Activated CD4-positive, alpha-beta memory T cell treated with anti-CD3 and anti-CD28 coated beads, Interleukin-2, amount 10 ng/mL, durations not matched to agents 7 days and 5 days (primary cell): ENCODE results near the gene DALRD3. TPM values are rescaled to one million over a fixed set of nuclear protein-coding genes. Genes with fewer than 3 reads are reported as not detected.
A peak's percentile ranks its signal among the peaks of the same experiment; 100 is the strongest.

Source experiments
- CTCF ChIA-PET: fragments of 350-600 bp; sonication (Branson Sonifier 250); formaldehyde crosslinking; loops from one replicate; lab custom pipeline; 2021; ENCODE audit warnings: antibody characterized with exemption, inconsistent platforms; lab: Charles Lee
- POLR2A ChIA-PET: fragments of 350-600 bp; sonication (Branson Sonifier 250); formaldehyde crosslinking; loops from one replicate; lab custom pipeline; 2021; ENCODE audit warnings: antibody characterized with exemption; lab: Charles Lee
- DNase-seq: peaks from one replicate; pipeline ENCODE4 v3.0.0-alpha.2; 2020
- H3K27ac Mint-ChIP-seq: one replicate; pipeline ENCODE4 v1.8.0; 2021; ENCODE audit warnings: mild to moderate bottlenecking, mixed read lengths
- H3K27me3 Mint-ChIP-seq: one replicate; pipeline ENCODE4 v1.8.0; 2021; ENCODE audit warnings: mixed read lengths
- H3K36me3 Mint-ChIP-seq: one replicate; pipeline ENCODE4 v1.8.0; 2021; ENCODE audit warnings: low read depth, mixed read lengths
- H3K4me1 Mint-ChIP-seq: one replicate; pipeline ENCODE4 v1.8.0; 2021; ENCODE audit warnings: mixed read lengths
- H3K4me3 Mint-ChIP-seq: one replicate; pipeline ENCODE4 v1.8.0; 2021; ENCODE audit warnings: mild to moderate bottlenecking, mixed read lengths
- H3K9me3 Mint-ChIP-seq: one replicate; pipeline ENCODE4 v1.8.0; 2021; ENCODE audit warnings: mixed read lengths
- total RNA-seq, 2 experiments: library from RNA; stranded (reverse); gene quantifications; one replicate each; pipeline ENCODE4 v1.2.3, GENCODE V29; 2021

Gene DALRD3
- total RNA-seq, 2 experiments from 2014 or later, result 21.6 to 24.5 TPM

GRCh38 chr3:49020330-49021212 lies 2.2 kb upstream of the DALRD3 start:
- Mint-ChIP-seq H3K4me3 (peak overlapping the region; percentile 98), H3K27ac (peak overlapping the region; percentile 98), H3K36me3 (peaks cover 44% of the 10 kb centered on the region), H3K27me3 (no peaks in the 10 kb centered on the region), H3K9me3 (no peaks in the 10 kb centered on the region), H3K4me1 (peaks cover 59% of the 10 kb centered on the region)
- peak; percentile 57 for DNase-seq
- POLR2A ChIA-PET, result interaction anchor here (0.6 to 15.9 kb wide), 31 partner anchors 8 to 584 kb away, joined by 3 to 309 read pairs (median 7); partner anchors contain the start of genes ARIH2, CELSR3, IMPDH2 and IP6K2
- CTCF ChIA-PET, result interaction anchor here (0.6 to 9.4 kb wide), 10 partner anchors 7 to 334 kb away, joined by 3 to 117 read pairs (median 6); partner anchors contain the start of genes IMPDH2, P4HTM, USP19 and WDR6

GRCh38 chr3:49019941-49020329 lies 1.6 kb upstream of the DALRD3 start:
- H3K27me3 Mint-ChIP-seq, result no peaks in the 10 kb centered on the region
- ChIA-PET POLR2A (interaction anchor here (1.0 to 15.9 kb wide), 18 partner anchors 8 to 396 kb away, joined by 3 to 309 read pairs (median 10); partner anchors contain the start of genes ARIH2, CELSR3, IMPDH2 and IP6K2), CTCF (interaction anchor here (0.6 to 9.4 kb wide), 5 partner anchors 9 to 334 kb away, joined by 3 to 117 read pairs (median 7); partner anchors contain the start of genes IMPDH2, P4HTM and WDR6)
- no peaks in the 10 kb centered on the region for H3K9me3 Mint-ChIP-seq
- H3K4me3 Mint-ChIP-seq, result peak overlapping the region; percentile 98
- peaks cover 56% of the 10 kb centered on the region for H3K4me1 Mint-ChIP-seq
- H3K36me3 Mint-ChIP-seq, result peaks cover 44% of the 10 kb centered on the region
- peak overlapping the region; percentile 98 for H3K27ac Mint-ChIP-seq
- no peak for DNase-seq

- ChIA-PET POLR2A (interaction anchor here (1.9 to 15.9 kb wide), 5 partner anchors 10 to 301 kb away, joined by 4 to 309 read pairs (median 99); partner anchors contain the start of genes IMPDH2, IP6K2, P4HTM and QRICH1), CTCF (interaction anchor here (1.0 to 9.4 kb wide), 5 partner anchors 11 to 75 kb away, joined by 3 to 117 read pairs (median 7); partner anchors contain the start of genes IMPDH2, P4HTM, QRICH1 and WDR6)
- no peak for DNase-seq
- H3K36me3 Mint-ChIP-seq, result peaks cover 38% of the 10 kb centered on the region
- peak overlapping the region; percentile 98 for H3K27ac Mint-ChIP-seq
- no peaks in the 10 kb centered on the region for H3K27me3 Mint-ChIP-seq
- no peaks in the 10 kb centered on the region for H3K9me3 Mint-ChIP-seq
- H3K4me1 Mint-ChIP-seq, result peaks cover 47% of the 10 kb centered on the region
- H3K4me3 Mint-ChIP-seq, result peak overlapping the region; percentile 98
Measured at GRCh38 chr3:49018707-49019006, 277 bp upstream of the DALRD3 start.

- no peaks in the 10 kb centered on the region for H3K27me3 Mint-ChIP-seq
- H3K4me3 Mint-ChIP-seq, result peak overlapping the region; percentile 98
- H3K36me3 Mint-ChIP-seq, result peaks cover 36% of the 10 kb centered on the region
- ChIA-PET CTCF (interaction anchor here (0.5 to 9.4 kb wide), 7 partner anchors 9 to 581 kb away, joined by 3 to 117 read pairs (median 6); partner anchors contain the start of genes IMPDH2, P4HTM, QRICH1 and WDR6), POLR2A (interaction anchor here (0.9 to 15.9 kb wide), 8 partner anchors 9 to 411 kb away, joined by 3 to 309 read pairs (median 8); partner anchors contain the start of genes IMPDH2, NICN1, P4HTM and PRKAR2A)
- DNase-seq, result no peak
- peak overlapping the region; percentile 62 for H3K27ac Mint-ChIP-seq
- peaks cover 40% of the 10 kb centered on the region for H3K4me1 Mint-ChIP-seq
- no peaks in the 10 kb centered on the region for H3K9me3 Mint-ChIP-seq
Measured at GRCh38 chr3:49017229-49017970, 980 bp downstream of the DALRD3 start.

GRCh38 chr3:49016414-49017228 lies 1.8 kb downstream of the DALRD3 start:
- Mint-ChIP-seq H3K9me3 (no peaks in the 10 kb centered on the region), H3K4me1 (peaks cover 43% of the 10 kb centered on the region), H3K4me3 (no peak overlapping the region), H3K36me3 (peaks cover 43% of the 10 kb centered on the region), H3K27me3 (no peaks in the 10 kb centered on the region), H3K27ac (peak overlapping the region; percentile 62)
- no peak for DNase-seq
- POLR2A ChIA-PET, result interaction anchor here (0.9 to 15.9 kb wide), 7 partner anchors 9 to 924 kb away, joined by 3 to 309 read pairs (median 12); partner anchors contain the start of genes IMPDH2, NICN1, P4HTM and QRICH1
- CTCF ChIA-PET, result interaction anchor here (1.1 to 9.4 kb wide), 6 partner anchors 9 to 580 kb away, joined by 3 to 117 read pairs (median 6); partner anchors contain the start of genes IMPDH2, P4HTM, QRICH1 and WDR6

GRCh38 chr3:49015765-49016164 lies 2.6 kb downstream of the DALRD3 start:
- POLR2A ChIA-PET, result interaction anchor here (5.9 to 15.9 kb wide), 3 partner anchors 9 to 27 kb away, joined by 55 to 309 read pairs (median 190); partner anchors contain the start of genes IMPDH2, P4HTM and WDR6
- CTCF ChIA-PET, result interaction anchor here (9.4 kb wide), 1 partner anchor 26 kb away, joined by 95 read pairs; the partner anchor contains the start of gene P4HTM
- DNase-seq, result no peak
- Mint-ChIP-seq H3K4me3 (no peak overlapping the region), H3K27ac (peak overlapping the region; percentile 19), H3K27me3 (no peaks in the 10 kb centered on the region), H3K4me1 (peaks cover 41% of the 10 kb centered on the region), H3K9me3 (no peaks in the 10 kb centered on the region), H3K36me3 (peaks cover 42% of the 10 kb centered on the region)

GRCh38 chr3:49015072-49015471 lies 3.3 kb downstream of the DALRD3 start:
- no peaks in the 10 kb centered on the region for H3K27me3 Mint-ChIP-seq
- H3K27ac Mint-ChIP-seq, result no peak overlapping the region
- no peaks in the 10 kb centered on the region for H3K9me3 Mint-ChIP-seq
- H3K36me3 Mint-ChIP-seq, result peaks cover 35% of the 10 kb centered on the region
- DNase-seq, result no peak
- H3K4me3 Mint-ChIP-seq, result no peak overlapping the region
- peaks cover 40% of the 10 kb centered on the region for H3K4me1 Mint-ChIP-seq
- ChIA-PET CTCF (interaction anchor here (1.6 to 9.4 kb wide), 3 partner anchors 25 to 27 kb away, joined by 8 to 95 read pairs (median 16); partner anchors contain the start of gene P4HTM), POLR2A (interaction anchor here (2.0 to 15.9 kb wide), 3 partner anchors 8 to 79 kb away, joined by 10 to 309 read pairs (median 190); partner anchors contain the start of genes P4HTM, QRICH1 and WDR6)

- POLR2A ChIA-PET, result interaction anchor here (2.0 to 15.9 kb wide), 3 partner anchors 7 to 80 kb away, joined by 10 to 190 read pairs (median 41); partner anchors contain the start of genes NDUFAF3, P4HTM and QRICH1
- peaks cover 38% of the 10 kb centered on the region for H3K36me3 Mint-ChIP-seq
- DNase-seq, result peak; percentile 59
Measured at GRCh38 chr3:49013738-49014660, 4.4 kb downstream of the DALRD3 start.

GRCh38 chr3:49013113-49013737 lies 5.2 kb downstream of the DALRD3 start:
- POLR2A ChIA-PET, result interaction anchor here (2.0 to 15.9 kb wide), 3 partner anchors 8 to 80 kb away, joined by 10 to 190 read pairs (median 41); partner anchors contain the start of genes NDUFAF3, P4HTM and QRICH1
- DNase-seq, result no peak
- no peaks in the 10 kb centered on the region for H3K9me3 Mint-ChIP-seq
- H3K4me1 Mint-ChIP-seq, result peaks cover 40% of the 10 kb centered on the region
- no peak overlapping the region for H3K27ac Mint-ChIP-seq
- no peaks in the 10 kb centered on the region for H3K27me3 Mint-ChIP-seq
- no peak overlapping the region for H3K4me3 Mint-ChIP-seq
- CTCF ChIA-PET, result interaction anchor here (1.1 to 2.4 kb wide), 5 partner anchors 8 to 25 kb away, joined by 3 to 16 read pairs (median 3); partner anchors contain the start of gene P4HTM
- peaks cover 42% of the 10 kb centered on the region for H3K36me3 Mint-ChIP-seq

More at GRCh38 chr3:49013738-49014660, 4.4 kb downstream of the DALRD3 start:
- Mint-ChIP-seq H3K4me3 (no peak overlapping the region), H3K4me1 (peaks cover 37% of the 10 kb centered on the region), H3K27me3 (no peaks in the 10 kb centered on the region), H3K27ac (no peak overlapping the region), H3K9me3 (no peaks in the 10 kb centered on the region)
- CTCF ChIA-PET, result interaction anchor here (1.1 to 2.4 kb wide), 4 partner anchors 7 to 26 kb away, joined by 3 to 16 read pairs (median 6); partner anchors contain the start of gene P4HTM
